Loucy (cell line): ENCODE measurements around the gene RGS6.

Experiments used
- H2AFZ ChIP-seq: fragments of 200-600 bp; sonication (generic); 2 replicates; pipeline ENCODE4 v1.6.0; 2016; ENCODE audit warnings: antibody characterized with exemption, mild to moderate bottlenecking, low read length, moderate library complexity
- H3F3A ChIP-seq: fragments of 200-600 bp; 2 replicates; pipeline ENCODE4 v1.6.0; 2016; ENCODE audit warnings: antibody characterized with exemption, low read depth, mild to moderate bottlenecking
- H3K27me3 ChIP-seq: fragments of 200-600 bp; sonication (generic); 2 replicates; pipeline ENCODE4 v1.6.1; 2014; ENCODE audit warnings: low read length, mild to moderate bottlenecking; ENCODE audit not compliant: insufficient read depth, poor library complexity, severe bottlenecking
- H3K36me3 ChIP-seq: fragments of 200-600 bp; sonication (generic); 2 replicates; pipeline ENCODE4 v1.6.1; 2016; ENCODE audit warnings: low read length; ENCODE audit not compliant: insufficient read depth
- H3K4me1 ChIP-seq: fragments of 200-600 bp; sonication (generic); 2 replicates; pipeline ENCODE4 v1.5.1; 2014; ENCODE audit warnings: low read length, mild to moderate bottlenecking; ENCODE audit not compliant: insufficient read depth, poor library complexity, severe bottlenecking
- H3K4me2 ChIP-seq: fragments of 200-600 bp; sonication (generic); 2 replicates; pipeline ENCODE4 v1.6.0; 2014; ENCODE audit warnings: antibody characterized with exemption, low read length, low read depth, mild to moderate bottlenecking; ENCODE audit not compliant: poor library complexity, severe bottlenecking
- H3K4me3 ChIP-seq: fragments of 200-600 bp; sonication (generic); 2 replicates; pipeline ENCODE4 v1.5.1; 2014; ENCODE audit warnings: low read length, mild to moderate bottlenecking, mixed read lengths; ENCODE audit not compliant: poor library complexity, severe bottlenecking
- H3K79me2 ChIP-seq: fragments of 200-600 bp; sonication (generic); 2 replicates; pipeline ENCODE4 v1.6.1; 2014; ENCODE audit warnings: low read length; ENCODE audit not compliant: insufficient read depth
- H3K9ac ChIP-seq: fragments of 200-600 bp; sonication (generic); 2 replicates; pipeline ENCODE4 v1.6.0; 2014; ENCODE audit warnings: mild to moderate bottlenecking, low read depth, low read length, moderate library complexity; ENCODE audit not compliant: poor library complexity, severe bottlenecking
- H3K9me2 ChIP-seq: fragments of 200-600 bp; sonication (generic); replicated peaks from 2 replicates; pipeline ENCODE4 v1.6.1; 2016; ENCODE audit warnings: low read depth, low read length, mixed read lengths
- H3K9me3 ChIP-seq: fragments of 200-600 bp; sonication (generic); 2 replicates; pipeline ENCODE4 v1.6.1; 2014; ENCODE audit warnings: mild to moderate bottlenecking, antibody characterized with exemption, low read length, low read depth; ENCODE audit not compliant: insufficient read depth
- H4K20me1 ChIP-seq: fragments of 200-600 bp; sonication (generic); 2 replicates; pipeline ENCODE4 v1.6.0; 2014; ENCODE audit warnings: antibody characterized with exemption, low read length, mild to moderate bottlenecking; ENCODE audit not compliant: insufficient read depth, poor library complexity, severe bottlenecking
- EZH2phosphoT487 ChIP-seq: fragments of 200-600 bp; IDR thresholded peaks from 2 replicates; pipeline ENCODE4 v1.6.1; 2018; ENCODE audit warnings: antibody characterized with exemption, mild to moderate bottlenecking, moderate library complexity, borderline replicate concordance
- TF ChIP-seq, protein P1 (sequence below): fragments of 200-600 bp; sonication (generic); conservative IDR thresholded peaks from 2 replicates; pipeline ENCODE4 v1.5.1; 2014; ENCODE audit warnings: mild to moderate bottlenecking, antibody characterized with exemption, low read length

RGS6 gene

DNA sequence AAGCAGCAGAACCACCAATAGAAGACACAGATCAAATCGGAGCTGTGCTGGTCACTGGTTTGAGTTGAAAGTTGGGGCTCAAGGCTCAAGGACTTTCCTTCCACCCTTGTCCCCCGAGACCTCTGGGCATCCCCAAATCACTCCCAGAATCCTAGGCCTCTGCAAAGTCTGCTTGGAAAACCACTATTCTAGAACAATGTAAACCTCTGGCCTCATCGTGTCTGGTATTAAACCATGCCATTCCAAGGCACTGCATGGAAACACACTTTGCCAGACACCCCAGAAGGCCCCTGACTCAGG, 673.6 kb downstream of the RGS6 start:
- Histone ChIP-seq H4K20me1 (no peaks in the 10 kb centered on the region), H3K36me3 (no peaks in the 10 kb centered on the region), H3K9me2 (no peaks in the 10 kb centered on the region), H3K9me3 (no peaks in the 10 kb centered on the region), H3K4me2 (no peak overlapping the region), H3K79me2 (no peaks in the 10 kb centered on the region), H3K27me3 (no peaks in the 10 kb centered on the region), H2AFZ (no peak overlapping the region), H3K4me3 (no peak overlapping the region), H3F3A (no peaks in the 10 kb centered on the region), H3K4me1 (peaks cover 42% of the 10 kb centered on the region), H3K9ac (no peak overlapping the region)
- TF ChIP-seq, protein P1, sequence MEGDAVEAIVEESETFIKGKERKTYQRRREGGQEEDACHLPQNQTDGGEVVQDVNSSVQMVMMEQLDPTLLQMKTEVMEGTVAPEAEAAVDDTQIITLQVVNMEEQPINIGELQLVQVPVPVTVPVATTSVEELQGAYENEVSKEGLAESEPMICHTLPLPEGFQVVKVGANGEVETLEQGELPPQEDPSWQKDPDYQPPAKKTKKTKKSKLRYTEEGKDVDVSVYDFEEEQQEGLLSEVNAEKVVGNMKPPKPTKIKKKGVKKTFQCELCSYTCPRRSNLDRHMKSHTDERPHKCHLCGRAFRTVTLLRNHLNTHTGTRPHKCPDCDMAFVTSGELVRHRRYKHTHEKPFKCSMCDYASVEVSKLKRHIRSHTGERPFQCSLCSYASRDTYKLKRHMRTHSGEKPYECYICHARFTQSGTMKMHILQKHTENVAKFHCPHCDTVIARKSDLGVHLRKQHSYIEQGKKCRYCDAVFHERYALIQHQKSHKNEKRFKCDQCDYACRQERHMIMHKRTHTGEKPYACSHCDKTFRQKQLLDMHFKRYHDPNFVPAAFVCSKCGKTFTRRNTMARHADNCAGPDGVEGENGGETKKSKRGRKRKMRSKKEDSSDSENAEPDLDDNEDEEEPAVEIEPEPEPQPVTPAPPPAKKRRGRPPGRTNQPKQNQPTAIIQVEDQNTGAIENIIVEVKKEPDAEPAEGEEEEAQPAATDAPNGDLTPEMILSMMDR: no peak
- TF ChIP-seq EZH2phosphoT487: no peak

DNA sequence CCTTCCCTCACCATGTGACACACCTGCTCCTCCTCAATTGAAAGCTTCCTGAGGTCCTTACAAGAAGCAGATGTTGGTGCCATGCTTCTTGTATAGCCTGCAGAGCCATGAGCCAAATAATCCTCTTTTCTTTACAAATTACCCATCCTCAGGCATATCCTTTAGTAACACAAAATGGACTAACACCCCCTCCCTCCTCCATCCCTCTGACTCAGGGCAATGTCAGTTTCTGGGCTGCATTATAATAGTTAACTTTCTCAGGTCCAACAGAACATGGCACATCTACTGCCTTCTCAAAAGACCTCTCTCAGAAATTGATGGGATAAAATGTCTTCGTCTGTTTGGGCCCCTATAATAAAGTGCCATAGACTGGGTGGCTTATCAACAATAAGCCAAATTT, 674.6 kb downstream of the RGS6 start:
- Histone ChIP-seq H3F3A (no peaks in the 10 kb centered on the region), H3K4me3 (no peak overlapping the region), H3K27me3 (no peaks in the 10 kb centered on the region), H2AFZ (no peak overlapping the region), H3K4me2 (no peak overlapping the region), H3K4me1 (peaks cover 33% of the 10 kb centered on the region), H3K9me3 (no peaks in the 10 kb centered on the region), H3K9ac (no peak overlapping the region), H4K20me1 (no peaks in the 10 kb centered on the region), H3K79me2 (no peaks in the 10 kb centered on the region), H3K9me2 (no peaks in the 10 kb centered on the region), H3K36me3 (no peaks in the 10 kb centered on the region)
- TF ChIP-seq EZH2phosphoT487: no peak
- TF ChIP-seq, protein P1: no peak

DNA sequence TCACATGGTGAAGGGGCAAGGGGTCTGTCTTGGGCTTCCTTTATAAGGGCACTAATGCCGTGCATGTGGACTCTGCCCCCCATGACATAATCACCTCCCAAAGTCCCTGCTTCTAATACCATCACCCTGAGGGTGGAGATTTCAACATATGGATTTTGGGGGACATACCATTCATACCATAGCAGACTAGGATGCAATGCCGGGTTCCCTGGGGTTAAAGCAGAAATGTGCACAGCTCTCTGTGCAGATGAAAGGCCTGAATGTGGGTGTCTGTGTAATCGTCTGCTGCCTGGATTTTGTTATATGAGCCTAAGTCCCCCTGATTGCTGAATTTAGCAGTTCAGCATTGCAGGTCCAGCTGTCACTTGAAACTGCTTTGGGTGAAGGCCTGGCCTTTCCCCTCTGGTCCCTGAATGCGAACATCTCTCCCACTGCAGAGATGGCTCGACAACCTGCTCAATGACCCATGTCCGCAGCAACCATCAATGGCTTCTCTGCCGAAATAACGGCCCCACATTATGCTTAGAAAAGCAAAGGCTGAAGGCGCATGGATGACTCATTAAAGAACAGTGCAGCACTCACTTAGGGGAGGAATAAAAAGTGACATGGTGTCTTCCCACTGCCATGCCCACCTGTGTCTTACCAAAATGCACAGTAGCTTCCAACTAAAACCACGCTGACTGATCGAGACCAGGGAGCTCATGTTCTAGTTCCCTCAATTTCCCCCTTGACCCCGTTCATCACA, 675.3 kb downstream of the RGS6 start:
- TF ChIP-seq, protein P1: no peak
- no peak for TF ChIP-seq EZH2phosphoT487
- Histone ChIP-seq H3K36me3 (no peaks in the 10 kb centered on the region), H3F3A (no peaks in the 10 kb centered on the region), H3K4me1 (peaks cover 39% of the 10 kb centered on the region), H3K27me3 (no peaks in the 10 kb centered on the region), H4K20me1 (no peaks in the 10 kb centered on the region), H3K9me3 (no peaks in the 10 kb centered on the region), H3K4me3 (no peak overlapping the region), H3K9me2 (no peaks in the 10 kb centered on the region), H3K9ac (peak overlapping the region; percentile 1), H2AFZ (no peak overlapping the region), H3K79me2 (no peaks in the 10 kb centered on the region), H3K4me2 (peak overlapping the region; percentile 3)
